ENCODE results near the gene CXorf65.

DNA sequence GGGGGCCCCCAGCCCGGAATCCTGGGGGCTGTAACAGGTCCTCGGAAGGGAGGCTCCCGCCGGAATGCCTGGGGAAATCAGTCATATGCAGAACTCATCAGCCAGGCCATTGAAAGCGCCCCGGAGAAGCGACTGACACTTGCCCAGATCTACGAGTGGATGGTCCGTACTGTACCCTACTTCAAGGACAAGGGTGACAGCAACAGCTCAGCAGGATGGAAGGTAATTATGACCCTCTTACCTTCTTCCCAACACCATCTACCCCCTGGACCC, 9.8 kb downstream of the CXorf65 start:
- TF ChIP-seq EZH2phosphoT487 (IDR thresholded peaks at IDR 0.05; ENCODE audit: insufficient read depth, low read depth) (no peak), EZH2 (IDR thresholded peaks at IDR 0.05; ENCODE audit: insufficient read depth, poor library complexity, severe bottlenecking) (no peak)
